Body of pancreas (tissue), 4 donors: ENCODE data around the gene UST. TPM values are rescaled to one million over a fixed set of nuclear protein-coding genes. Genes with fewer than 3 reads are reported as not detected.
A peak's percentile ranks its signal among the peaks of the same experiment; 100 is the strongest.

Source experiments
- ATAC-seq: fragments of 150-250 bp; one replicate; pipeline ENCODE4 v1.9.1; 2016
- DNase-seq, 4 donors: peaks; one replicate each; pipeline ENCODE4 v3.0.0-alpha.2; 2019
- H3K27ac ChIP-seq, 4 donors: fragments of 200-600 bp; sonication (generic); 1 replicate in 3 of 4; 2 replicates in 1 of 4; pipeline versions ENCODE4 v1.5.1 to v1.6.1; 2016 to 2019; ENCODE audit warnings: mild to moderate bottlenecking in 1 of 4, mixed read lengths in 1 of 4, moderate library complexity in 1 of 4
- H3K27me3 ChIP-seq, 2 donors: fragments of 200-600 bp; sonication (generic); one replicate each; pipeline ENCODE4 v1.6.0; 2016; ENCODE audit warnings: mild to moderate bottlenecking in 1 of 2
- H3K36me3 ChIP-seq, 2 donors: fragments of 200-600 bp; sonication (generic); replicated peaks in 1 of 2; 2 replicates each; pipeline ENCODE4 v1.5.1; 2016; ENCODE audit warnings: low read depth in 2 of 2; ENCODE audit not compliant: insufficient read depth in 1 of 2
- H3K4me1 ChIP-seq: fragments of 200-600 bp; sonication (generic); one replicate; pipeline ENCODE4 v1.6.0; 2016
- H3K4me3 ChIP-seq, 2 donors: fragments of 200-600 bp; sonication (generic); 1 replicate in 1 of 2; 2 replicates in 1 of 2; pipeline ENCODE4 v1.5.1; 2016 to 2019
- H3K9me3 ChIP-seq, 3 donors: fragments of 200-600 bp; sonication (generic); 1 replicate in 2 of 3; 2 replicates in 1 of 3; pipeline ENCODE4 v1.5.1; 2016
- POLR2A ChIP-seq, 3 donors: fragments of 450-650 bp; IDR thresholded peaks; one replicate each; pipeline ENCODE4 v1.6.1; 2016; ENCODE audit warnings: antibody characterized with exemption in 3 of 3, mild to moderate bottlenecking in 2 of 3
- WGBS, 2 donors: methylation state at CpG; one replicate each; pipeline ENCODE4 v1.1.5; 2017; 5-methylcytosine and 5-hydroxymethylcytosine counted together
- intact Hi-C: fragments of 100-400 bp; cut with DNase I; formaldehyde crosslinking; loops from one replicate; pipeline ENCODE4 v1.15.1; 2023
- total RNA-seq, 2 donors: library from RNA; depleted of rRNA; stranded (reverse); fragments of >200 nt; gene quantifications; one replicate each; pipeline ENCODE4 v1.1.0, GENCODE V29; 2016
- TF ChIP-seq, protein P1 (sequence below), 7 experiments: fragments of 450-650 bp in 4 of 7; fragments of 200-600 bp in 3 of 7; sonication (generic) in 3 of 7; IDR thresholded peaks; one replicate each; pipeline ENCODE4 v1.5.1; 2016 to 2019; ENCODE audit warnings: antibody characterized with exemption in 7 of 7

The UST gene
- total RNA-seq, 2 donors from 2014 or later: 11.4 to 28.3 TPM

GRCh38 chr6:149050160-149050559 is 303.3 kb downstream of the UST start:
- ATAC-seq: no peak
- TF ChIP-seq POLR2A (IDR thresholded peaks at IDR 0.05): no peak
- Histone ChIP-seq H3K27ac (no peak overlapping the region), H3K4me1 (peaks cover 21% of the 10 kb centered on the region), H3K4me3 (no peak overlapping the region), H3K36me3 (no peaks in the 10 kb centered on the region), H3K9me3 (no peaks in the 10 kb centered on the region), H3K27me3 (no peaks in the 10 kb centered on the region)
- intact Hi-C loops: no loop called here
- no peak for DNase-seq
- WGBS, 2 donors: 84 to 88% methylated on average over 1 of the region's 1 CpG

DNA sequence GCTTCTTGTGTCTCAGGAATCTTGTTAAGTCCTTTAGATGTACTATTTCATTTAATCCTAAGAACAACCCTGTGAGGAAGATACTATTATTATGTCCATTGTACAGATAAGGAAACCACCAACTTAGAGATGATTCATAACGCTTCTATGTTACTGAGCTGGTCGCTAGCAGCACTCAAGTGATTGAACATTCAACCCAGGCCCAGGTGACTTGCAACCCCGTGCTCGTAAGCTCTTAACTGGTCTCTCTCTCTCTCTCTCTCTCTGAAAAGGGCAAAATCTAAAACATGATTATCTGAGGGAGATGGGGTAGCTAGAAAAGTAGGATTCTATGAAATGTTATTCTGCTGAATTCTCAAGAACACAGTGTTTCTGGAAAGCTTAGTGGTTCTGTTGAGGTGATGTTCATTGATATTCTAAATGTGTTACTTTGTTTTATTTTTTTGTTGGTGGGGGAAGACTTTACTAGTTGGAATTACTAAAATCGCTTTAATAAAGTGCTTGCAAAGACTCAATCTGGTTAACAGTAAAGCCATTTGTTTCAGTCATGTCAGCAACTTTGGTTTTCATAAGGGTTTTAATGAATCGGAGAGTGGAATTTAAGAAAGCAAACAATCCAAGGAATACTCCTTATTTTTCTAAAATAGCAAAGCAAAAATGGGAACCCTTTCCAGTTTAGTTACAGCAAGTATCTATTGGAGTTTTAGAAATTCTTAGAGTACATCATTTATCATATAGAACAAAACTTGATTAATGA is 305.7 kb downstream of the UST start:
- DNase-seq: no peak
- H3K27me3 ChIP-seq: no peaks in the 10 kb centered on the region
- no peak overlapping the region for H3K27ac ChIP-seq
- H3K4me3 ChIP-seq: no peak overlapping the region
- no peak for ATAC-seq
- no peaks in the 10 kb centered on the region for H3K9me3 ChIP-seq
- no peaks in the 10 kb centered on the region for H3K36me3 ChIP-seq
- 84 to 85% methylated on average over 6 of the region's 6 CpGs for WGBS, 2 donors
- peaks cover 45% of the 10 kb centered on the region for H3K4me1 ChIP-seq
- no peak for TF ChIP-seq POLR2A (IDR thresholded peaks at IDR 0.05)
- TF ChIP-seq, protein P1, sequence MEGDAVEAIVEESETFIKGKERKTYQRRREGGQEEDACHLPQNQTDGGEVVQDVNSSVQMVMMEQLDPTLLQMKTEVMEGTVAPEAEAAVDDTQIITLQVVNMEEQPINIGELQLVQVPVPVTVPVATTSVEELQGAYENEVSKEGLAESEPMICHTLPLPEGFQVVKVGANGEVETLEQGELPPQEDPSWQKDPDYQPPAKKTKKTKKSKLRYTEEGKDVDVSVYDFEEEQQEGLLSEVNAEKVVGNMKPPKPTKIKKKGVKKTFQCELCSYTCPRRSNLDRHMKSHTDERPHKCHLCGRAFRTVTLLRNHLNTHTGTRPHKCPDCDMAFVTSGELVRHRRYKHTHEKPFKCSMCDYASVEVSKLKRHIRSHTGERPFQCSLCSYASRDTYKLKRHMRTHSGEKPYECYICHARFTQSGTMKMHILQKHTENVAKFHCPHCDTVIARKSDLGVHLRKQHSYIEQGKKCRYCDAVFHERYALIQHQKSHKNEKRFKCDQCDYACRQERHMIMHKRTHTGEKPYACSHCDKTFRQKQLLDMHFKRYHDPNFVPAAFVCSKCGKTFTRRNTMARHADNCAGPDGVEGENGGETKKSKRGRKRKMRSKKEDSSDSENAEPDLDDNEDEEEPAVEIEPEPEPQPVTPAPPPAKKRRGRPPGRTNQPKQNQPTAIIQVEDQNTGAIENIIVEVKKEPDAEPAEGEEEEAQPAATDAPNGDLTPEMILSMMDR (IDR thresholded peaks at IDR 0.05): no peak
- intact Hi-C loops: no loop called here

GRCh38 chr6:149053848-149054558 is 307.2 kb downstream of the UST start:
- ATAC-seq (peak; percentile 93), DNase-seq (peak; percentile 81 to 91 (median 86))
- TF ChIP-seq, protein P1 (IDR thresholded peaks at IDR 0.05): no peak
- no peak for TF ChIP-seq POLR2A (IDR thresholded peaks at IDR 0.05)
- peaks cover 56% of the 10 kb centered on the region for H3K4me1 ChIP-seq
- H3K27me3 ChIP-seq: no peaks in the 10 kb centered on the region
- H3K36me3 ChIP-seq: no peaks in the 10 kb centered on the region
- H3K9me3 ChIP-seq: no peaks in the 10 kb centered on the region
- WGBS, 2 donors: 44 to 53% methylated on average over 4 of the region's 4 CpGs
- peak overlapping the region; percentile 8 to 72 (median 54) for H3K27ac ChIP-seq
- no peak overlapping the region for H3K4me3 ChIP-seq
- intact Hi-C loops: no loop called here

DNA sequence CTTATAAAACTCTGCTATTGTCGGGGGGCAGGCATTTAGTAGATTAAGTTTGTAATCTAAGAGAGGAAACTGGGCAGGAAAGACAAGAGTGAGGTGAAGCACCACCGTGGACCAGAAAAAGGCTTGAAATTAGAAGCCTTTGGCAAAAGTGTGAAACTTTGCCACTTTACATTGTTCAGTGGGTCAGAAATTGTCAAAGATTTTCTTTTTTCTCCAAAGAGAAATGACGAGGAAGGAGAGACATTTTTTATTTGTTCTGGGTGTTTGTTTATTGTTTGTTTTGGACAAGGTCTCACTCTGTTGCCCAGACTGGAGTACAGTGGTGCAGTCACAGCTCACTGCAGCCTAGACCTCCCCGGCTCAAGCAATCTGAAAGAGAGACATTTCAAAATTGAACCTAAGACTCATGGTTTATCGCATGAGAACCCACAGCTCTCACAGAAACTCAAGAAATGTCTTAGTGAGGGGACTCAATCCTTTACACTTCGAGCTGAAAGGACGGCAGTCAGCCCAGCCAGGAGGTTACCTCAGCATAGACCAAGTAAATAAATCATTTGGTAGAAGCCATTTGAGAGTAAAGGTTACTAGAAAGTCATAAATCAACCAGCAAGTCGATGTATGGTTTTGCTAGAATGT is 307.8 kb downstream of the UST start:
- no peaks in the 10 kb centered on the region for H3K9me3 ChIP-seq
- no peak overlapping the region for H3K4me3 ChIP-seq
- no peaks in the 10 kb centered on the region for H3K36me3 ChIP-seq
- no peaks in the 10 kb centered on the region for H3K27me3 ChIP-seq
- peaks cover 61% of the 10 kb centered on the region for H3K4me1 ChIP-seq
- peak in 3 of 4 donors; percentile 16 to 35 (median 25) for DNase-seq
- intact Hi-C loops: no loop called here
- 20 to 26% methylated on average over 8 of the region's 8 CpGs for WGBS, 2 donors
- peak overlapping the region; percentile 8 to 72 (median 54) for H3K27ac ChIP-seq
- peak; percentile 54 for ATAC-seq
- TF ChIP-seq POLR2A (IDR thresholded peaks at IDR 0.05): no peak
- TF ChIP-seq, protein P1 (IDR thresholded peaks at IDR 0.05): no peak
